Retinal pigment epithelial cell (primary cell): Measurements from ENCODE around the gene SCARB2.

Experiments
- DNase-seq: peaks from one replicate; pipeline ENCODE4 v3.0.0-alpha.2; 2010; ENCODE audit warnings: low read depth
- H3K4me3 ChIP-seq: 2 replicates; pipeline ENCODE4 v1.5.1; 2011; ENCODE audit warnings: mild to moderate bottlenecking, low read length, control low read depth, moderate library complexity
- CTCF ChIP-seq: conservative IDR thresholded peaks from 2 replicates; pipeline ENCODE4 v1.5.1; 2011; ENCODE audit warnings: low read depth, low read length, control low read depth, inconsistent platforms

The SCARB2 gene

DNA sequence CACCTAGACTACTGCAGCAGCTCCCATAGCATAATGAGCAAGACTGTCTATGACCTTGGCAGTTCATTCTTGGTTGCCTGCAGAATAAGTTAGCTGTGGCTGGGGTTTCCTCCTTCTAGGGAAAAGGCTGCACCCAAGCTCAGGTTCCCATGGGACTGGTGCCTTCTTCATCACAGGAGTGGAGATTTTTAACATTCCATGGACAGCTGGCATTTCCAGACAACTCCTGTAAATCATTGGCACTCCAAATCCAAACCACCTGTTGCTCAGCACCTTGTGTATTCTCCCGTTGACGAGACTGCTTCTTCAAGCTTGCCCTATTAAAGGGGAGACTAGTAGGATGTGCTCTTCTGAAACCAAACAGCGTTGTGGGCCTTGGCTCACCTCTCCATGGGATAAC is 57.6 kb downstream of the SCARB2 start:
- no peak for TF ChIP-seq CTCF
- no peak for DNase-seq
- H3K4me3 ChIP-seq = no peak overlapping the region

GRCh38 chr4:76153356-76153755 is 60.3 kb downstream of the SCARB2 start:
- no peak for TF ChIP-seq CTCF
- no peak for DNase-seq
- H3K4me3 ChIP-seq = no peak overlapping the region

DNA sequence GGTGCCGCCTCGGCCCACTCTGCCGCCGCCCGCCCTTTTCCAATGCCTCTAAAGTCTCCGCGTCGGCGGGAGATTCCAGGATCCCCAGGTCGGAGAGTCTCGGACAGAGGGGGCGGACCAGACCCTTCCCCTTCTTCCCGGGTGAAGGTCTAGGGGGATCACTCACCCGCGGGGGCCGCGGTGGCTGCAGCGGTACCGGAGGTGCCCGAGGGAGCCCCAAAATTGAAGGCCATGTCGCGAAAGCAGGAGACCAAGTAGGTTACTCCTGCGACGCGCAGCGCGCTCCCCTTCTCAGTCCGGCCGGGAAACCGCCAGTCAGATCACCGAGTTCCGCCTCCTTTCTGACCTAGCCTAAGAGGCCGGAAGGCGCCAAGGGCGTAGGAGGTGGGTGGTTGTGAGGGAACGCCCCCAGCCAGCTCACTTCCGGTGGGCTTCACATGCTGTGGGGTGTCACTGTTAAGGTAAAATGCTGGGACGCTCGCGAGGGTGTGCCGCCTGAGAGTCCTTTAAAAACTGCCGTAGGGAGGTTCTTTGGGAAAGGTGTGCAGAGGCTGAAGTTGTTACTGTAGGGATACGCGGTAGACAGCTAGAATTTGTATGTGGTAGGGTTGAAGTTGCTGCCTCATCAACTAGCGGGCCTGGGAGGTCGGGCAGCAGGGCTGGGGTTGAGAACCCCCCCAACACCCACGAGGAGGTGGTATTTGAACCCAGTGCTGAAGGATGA is 65.3 kb downstream of the SCARB2 start, which contains the start of gene NUP54:
TSS of gene NUP54 (minus strand) at position 256 of the 724 bp plus-strand sequence. CDS start at position 233, 23 bp downstream.
- DNase-seq = peak; percentile 81
- H3K4me3 ChIP-seq = peak within 1 kb of the TSS; percentile 88
- no peak for TF ChIP-seq CTCF

GRCh38 chr4:76147454-76148141 is 66.0 kb downstream of the SCARB2 start:
- DNase-seq = peak; percentile 22
- no peak for TF ChIP-seq CTCF
- peak overlapping the region; percentile 88 for H3K4me3 ChIP-seq

DNA sequence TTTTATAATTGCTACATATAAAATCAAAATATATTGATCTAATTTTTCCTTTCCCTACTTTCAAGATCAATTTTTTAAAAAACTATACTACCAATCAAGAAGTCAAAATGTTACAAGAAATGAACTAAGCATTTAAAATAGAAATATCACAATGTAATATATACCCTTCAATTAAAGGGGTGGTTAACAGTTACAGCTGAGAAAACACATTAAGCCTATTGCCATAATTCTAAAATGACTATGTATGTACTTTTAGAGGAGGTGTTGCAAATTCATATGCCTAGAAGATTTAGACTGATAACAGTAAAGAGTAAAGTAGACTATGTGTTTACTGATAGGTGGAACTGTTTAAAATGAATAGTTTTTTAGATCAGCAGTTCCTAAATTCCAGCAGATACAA is 69.1 kb downstream of the SCARB2 start:
- H3K4me3 ChIP-seq = no peak overlapping the region
- TF ChIP-seq CTCF = no peak
- DNase-seq = no peak

DNA sequence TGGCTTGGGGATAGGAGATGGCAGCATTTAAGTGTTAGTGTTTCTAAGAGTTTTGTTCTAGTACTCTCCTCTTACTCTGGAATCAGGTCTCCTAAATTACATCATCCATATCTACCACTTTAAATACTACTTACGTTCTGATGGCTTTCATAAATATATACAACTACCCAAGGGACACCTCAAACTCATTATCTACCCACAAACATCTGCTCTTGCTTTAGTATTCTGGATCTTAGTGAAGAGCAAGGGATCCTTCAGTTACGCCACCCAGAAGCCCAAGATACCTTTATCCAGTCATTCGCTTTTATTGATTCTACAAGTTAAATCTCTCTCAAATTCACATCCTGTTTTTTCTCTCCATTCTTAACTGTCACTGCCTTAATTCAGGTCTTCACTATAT is 72.4 kb downstream of the SCARB2 start:
- no peak for TF ChIP-seq CTCF
- no peak for DNase-seq
- no peak overlapping the region for H3K4me3 ChIP-seq

- no peak for DNase-seq
- no peak overlapping the region for H3K4me3 ChIP-seq
- no peak for TF ChIP-seq CTCF
Observed at GRCh38 chr4:76127754-76128153, 85.9 kb downstream of the SCARB2 start.
